Keratinocyte (primary cell): ENCODE measurements around the gene DDX54.

Experiments
- CTCF ChIP-seq, 3 experiments: IDR thresholded peaks in 1 of 3; conservative IDR thresholded peaks in 1 of 3; optimal IDR thresholded peaks in 1 of 3; 2 replicates in 2 of 3; 3 replicates in 1 of 3; pipeline versions ENCODE3 to v1.5.1; 2011; ENCODE audit warnings: low read length in 3 of 3, mild to moderate bottlenecking in 3 of 3, moderate library complexity in 2 of 3, control low read depth in 1 of 3, inconsistent platforms in 1 of 3; ENCODE audit not compliant: insufficient read depth in 2 of 3; ENCODE audit errors: extremely low read depth in 1 of 3
- EZH2 ChIP-seq: IDR thresholded peaks from one replicate; pipeline ENCODE4 v1.6.1; 2012; ENCODE audit warnings: inconsistent platforms, mild to moderate bottlenecking, low read length, moderate library complexity

- TF ChIP-seq CTCF (optimal IDR thresholded peaks at IDR 0.05 in 1 of 3, IDR thresholded peaks at IDR 0.05 in 1 of 3, conservative IDR thresholded peaks at IDR 0.05 in 1 of 3; ENCODE audit: extremely low read depth in 1 of 3, insufficient read depth in 2 of 3, low read length in 3 of 3) (no peak), EZH2 (no peak)
Measured at GRCh38 chr12:113170926-113171325, 14.4 kb downstream of the DDX54 start.
